ENCODE data around the gene SNN.

- TF ChIP-seq CTCF (IDR thresholded peaks at IDR 0.05; ENCODE audit: poor library complexity): no peak
- TF ChIP-seq EZH2 (IDR thresholded peaks at IDR 0.05; ENCODE audit: borderline replicate concordance): no peak
These were observed 3.4 kb downstream of the SNN start for GRCh38 chr16:11671676-11672075.
